PFSK-1 (cell line): ENCODE measurements around the gene TAF5L.

Source experiments
- POLR2AphosphoS5 ChIP-seq: IDR thresholded peaks from 2 replicates; pipeline ENCODE4 v1.6.1; 2012; ENCODE audit warnings: low read depth, mild to moderate bottlenecking, control low read depth, low read length, moderate library complexity
- REST ChIP-seq, 2 experiments: IDR thresholded peaks; 2 replicates each; pipeline versions ENCODE4 v1.6.1 to v1.8.0; 2011 to 2012; ENCODE audit warnings: low read depth in 2 of 2, low read length in 2 of 2, control low read depth in 1 of 2, inconsistent platforms in 1 of 2, mild to moderate bottlenecking in 1 of 2, moderate library complexity in 1 of 2; ENCODE audit not compliant: insufficient read depth in 1 of 2
- SIN3A ChIP-seq: IDR thresholded peaks from 2 replicates; pipeline ENCODE4 v1.6.1; 2012; ENCODE audit warnings: mild to moderate bottlenecking, low read length, moderate library complexity, borderline replicate concordance; ENCODE audit not compliant: insufficient read depth
- TAF1 ChIP-seq: IDR thresholded peaks from 2 replicates; pipeline ENCODE4 v1.6.1; 2012; ENCODE audit warnings: low read length, control low read depth, borderline replicate concordance; ENCODE audit not compliant: insufficient read depth

DNA sequence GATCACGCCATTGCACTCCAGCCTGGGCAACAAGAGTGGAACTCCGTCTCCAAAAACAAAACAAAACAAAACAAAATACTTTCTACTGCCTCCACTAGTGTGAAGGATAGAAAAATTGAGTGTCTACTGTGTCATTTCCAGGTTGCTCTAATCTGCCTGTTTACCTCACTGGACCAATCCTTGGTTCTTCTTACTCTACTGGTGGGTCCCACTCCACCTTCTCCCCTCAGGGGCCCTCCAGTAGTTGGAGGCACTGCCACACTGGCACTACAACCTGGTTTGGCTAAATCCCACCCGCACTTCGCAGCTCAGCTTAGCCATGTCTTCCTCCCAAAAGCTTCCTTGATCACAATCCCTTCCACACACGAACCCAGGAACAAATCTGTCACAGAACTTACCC, 2.7 kb downstream of the TAF5L start:
- no peak for TF ChIP-seq TAF1
- no peak for TF ChIP-seq POLR2AphosphoS5
- no peak for TF ChIP-seq SIN3A
- no peak for TF ChIP-seq REST (IDR thresholded peaks at IDR 0.05; ENCODE audit: insufficient read depth in 1 of 2, low read depth in 2 of 2, low read length in 2 of 2)
